ENCODE results near the gene TRIM75.
"Not testable (repeated sequence)": the region's sequence is repeated elsewhere in the genome, so short reads cannot be mapped to it uniquely, and the experiment has no call there.

Gene TRIM75

GRCh38 chr4:165073346-165073745 lies 19.7 kb downstream of the TRIM75 start:
- in situ Hi-C loops (cut with MboI; ENCODE audit: low sequenced_read_pairs): not testable (repeated sequence)

GRCh38 chr4:165077034-165077578 lies 23.4 kb downstream of the TRIM75 start:
- in situ Hi-C loops (cut with MboI; ENCODE audit: low sequenced_read_pairs): no loop called here

GRCh38 chr4:165079476-165079875 lies 25.8 kb downstream of the TRIM75 start:
- in situ Hi-C loops (cut with MboI; ENCODE audit: low sequenced_read_pairs): no loop called here

- in situ Hi-C loops (cut with MboI; ENCODE audit: low sequenced_read_pairs): not testable (repeated sequence)
These were observed 31.1 kb downstream of the TRIM75 start for GRCh38 chr4:165084787-165085186.

- in situ Hi-C loops (cut with MboI; ENCODE audit: low sequenced_read_pairs): no loop called here
These were observed 32.3 kb downstream of the TRIM75 start for GRCh38 chr4:165085946-165086345.

- in situ Hi-C loops (cut with MboI; ENCODE audit: low sequenced_read_pairs): no loop called here
These were observed 34.7 kb downstream of the TRIM75 start for GRCh38 chr4:165088366-165088765.

GRCh38 chr4:165092187-165092586 lies 38.5 kb downstream of the TRIM75 start:
- in situ Hi-C loops (cut with MboI; ENCODE audit: low sequenced_read_pairs): not testable (repeated sequence)

- in situ Hi-C loops (cut with MboI; ENCODE audit: low sequenced_read_pairs): no loop called here
These were observed 41.2 kb downstream of the TRIM75 start for GRCh38 chr4:165094873-165095272.

- in situ Hi-C loops (cut with MboI; ENCODE audit: low sequenced_read_pairs): no loop called here
These were observed 41.6 kb downstream of the TRIM75 start for GRCh38 chr4:165095291-165095690.

GRCh38 chr4:165096776-165097175 lies 43.1 kb downstream of the TRIM75 start:
- in situ Hi-C loops (cut with MboI; ENCODE audit: low sequenced_read_pairs): no loop called here

- in situ Hi-C loops (cut with MboI; ENCODE audit: low sequenced_read_pairs): no loop called here
These were observed 48.0 kb downstream of the TRIM75 start for GRCh38 chr4:165101641-165102040.

- in situ Hi-C loops (cut with MboI; ENCODE audit: low sequenced_read_pairs): no loop called here
These were observed 52.9 kb downstream of the TRIM75 start for GRCh38 chr4:165106518-165106917.

Data from HL-60/S4 treated with phorbol 12-myristate 13-acetate at 8.2 ng/mL for 4 days and 3 days (cell line).